ELR (cell line): ENCODE data around the gene BATF3.
A peak's percentile ranks its signal among the peaks of the same experiment; 100 is the strongest.

ENCODE experiments used
- DNase-seq: peaks from one replicate; pipeline ENCODE4 v3.0.0-alpha.2; 2015; ENCODE audit warnings: low read depth

BATF3 gene

GRCh38 chr1:212703991-212704564, 4.4 kb upstream of the BATF3 start:
- no peak for DNase-seq

GRCh38 chr1:212702672-212703071, 3.0 kb upstream of the BATF3 start:
- DNase-seq: no peak

- peak; percentile 6 for DNase-seq
Measured at GRCh38 chr1:212701910-212702309, 2.3 kb upstream of the BATF3 start.

GRCh38 chr1:212700892-212701819, 1.5 kb upstream of the BATF3 start:
- DNase-seq: peak; percentile 74

- DNase-seq: peak; percentile 48
Measured at GRCh38 chr1:212700223-212700891, 717 bp upstream of the BATF3 start.

GRCh38 chr1:212699104-212699624, 476 bp downstream of the BATF3 start:
- peak; percentile 66 for DNase-seq

- DNase-seq: no peak
Measured at GRCh38 chr1:212698467-212699103, 1.1 kb downstream of the BATF3 start.

- DNase-seq: no peak
Measured at GRCh38 chr1:212696721-212697331, 2.8 kb downstream of the BATF3 start.

GRCh38 chr1:212692774-212693644, 6.6 kb downstream of the BATF3 start:
- peak; percentile 84 for DNase-seq

- no peak for DNase-seq
Measured at GRCh38 chr1:212691561-212692071, 8.0 kb downstream of the BATF3 start.

GRCh38 chr1:212690816-212691403, 8.7 kb downstream of the BATF3 start:
- DNase-seq: no peak

- DNase-seq: no peak
Measured at GRCh38 chr1:212689758-212690529, 9.7 kb downstream of the BATF3 start.

GRCh38 chr1:212689196-212689725, 10.4 kb downstream of the BATF3 start:
- no peak for DNase-seq

- no peak for DNase-seq
Measured at GRCh38 chr1:212688341-212689047, 11.1 kb downstream of the BATF3 start.

GRCh38 chr1:212687811-212688210, 11.8 kb downstream of the BATF3 start:
- DNase-seq: no peak

GRCh38 chr1:212686591-212686990, 13.0 kb downstream of the BATF3 start:
- no peak for DNase-seq

- DNase-seq: no peak
Measured at GRCh38 chr1:212686069-212686468, 13.6 kb downstream of the BATF3 start.

- DNase-seq: no peak
Measured at GRCh38 chr1:212685429-212685828, 14.2 kb downstream of the BATF3 start.
